Right lobe of liver (tissue), 6 donors: Measurements from ENCODE around the gene MSL3. TPM values are rescaled to one million over a fixed set of nuclear protein-coding genes. Genes with fewer than 3 reads are reported as not detected.

Experiments
- ATAC-seq, 4 donors: fragments of 200-7000 bp; cut with Tn5 transposase; one replicate each; pipeline ENCODE4 v1.9.1; 2020; ENCODE audit warnings: mild to moderate bottlenecking in 4 of 4, moderate library complexity in 4 of 4
- DNase-seq, 3 donors: peaks; one replicate each; pipeline ENCODE4 v3.0.0-alpha.2; 2020
- H3K27ac ChIP-seq, 3 donors: fragments of 200-600 bp; one replicate each; pipeline ENCODE4 v1.8.0; 2022
- H3K27me3 ChIP-seq, 2 donors: fragments of 200-600 bp; one replicate each; pipeline ENCODE4 v1.8.0; 2022
- H3K36me3 ChIP-seq, 4 donors: fragments of 200-600 bp; sonication (generic) in 1 of 4; one replicate each; pipeline versions ENCODE4 v1.5.1 to v1.8.0; 2017 to 2022; ENCODE audit warnings: control low read depth in 1 of 4
- H3K4me1 ChIP-seq, 4 donors: fragments of 200-600 bp; sonication (generic) in 1 of 4; one replicate each; pipeline versions ENCODE4 v1.5.1 to v1.8.0; 2017 to 2022; ENCODE audit warnings: control low read depth in 1 of 4
- H3K4me3 ChIP-seq, 3 donors: fragments of 200-600 bp; one replicate each; pipeline ENCODE4 v1.8.0; 2022
- H3K9me3 ChIP-seq, 4 donors: fragments of 200-600 bp; sonication (generic) in 1 of 4; one replicate each; pipeline versions ENCODE4 v1.5.1 to v1.8.0; 2017 to 2022; ENCODE audit warnings: control low read depth in 1 of 4
- POLR2A ChIP-seq: fragments of 450-650 bp; IDR thresholded peaks from one replicate; pipeline ENCODE4 v1.6.1; 2017; ENCODE audit warnings: antibody characterized with exemption, mild to moderate bottlenecking
- WGBS: methylation state at CpG from one replicate; pipeline ENCODE4 v1.1.6; 2018; ENCODE audit warnings: low coverage, low lambda C conversion rate; ENCODE audit not compliant: insufficient coverage; ENCODE audit errors: missing lambda C conversion rate; 5-methylcytosine and 5-hydroxymethylcytosine counted together
- intact Hi-C, 2 donors: fragments of 100-400 bp; cut with DNase I; formaldehyde crosslinking; loops; one replicate each; pipeline versions ENCODE4 v1.11.2 to v1.14.1; 2022
- total RNA-seq, 6 experiments: library from RNA; depleted of rRNA in 2 of 6; stranded (reverse); fragments of >200 nt in 2 of 6; fragmentation: NEBNext Ultra II Directional in 3 of 6; extraction: Animal tissue kit (Norgen Biotek cat#: 25700) in 3 of 6; gene quantifications; one replicate each; pipeline versions ENCODE4 v1.1.0 to v1.2.4, GENCODE V29; 2016 to 2023
- TF ChIP-seq, protein P1 (sequence below), 4 donors: fragments of 200-600 bp in 3 of 4; fragments of 450-650 bp in 1 of 4; IDR thresholded peaks; one replicate each; pipeline versions ENCODE4 v1.5.1 to v1.8.0; 2016 to 2022; ENCODE audit warnings: antibody characterized with exemption in 4 of 4, mild to moderate bottlenecking in 2 of 4
- donor health status: DM: no; HTN: yes; CAD: no.
- donor health status: DM: no; HTN: no; CAD: no.
- donor health status: DM: no; HTN: no; CAD: no.
- donor health status: DM: no; HTN: yes; CAD: no.
- donor health status: DM: no; HTN: yes; CAD: no.

MSL3 gene
- total RNA-seq, 6 experiments from 2014 or later = 6.4 to 15.7 (median 12.0) TPM

GRCh38 chrX:11792461-11793421, 34.7 kb downstream of the MSL3 start:
- TF ChIP-seq, protein P1, sequence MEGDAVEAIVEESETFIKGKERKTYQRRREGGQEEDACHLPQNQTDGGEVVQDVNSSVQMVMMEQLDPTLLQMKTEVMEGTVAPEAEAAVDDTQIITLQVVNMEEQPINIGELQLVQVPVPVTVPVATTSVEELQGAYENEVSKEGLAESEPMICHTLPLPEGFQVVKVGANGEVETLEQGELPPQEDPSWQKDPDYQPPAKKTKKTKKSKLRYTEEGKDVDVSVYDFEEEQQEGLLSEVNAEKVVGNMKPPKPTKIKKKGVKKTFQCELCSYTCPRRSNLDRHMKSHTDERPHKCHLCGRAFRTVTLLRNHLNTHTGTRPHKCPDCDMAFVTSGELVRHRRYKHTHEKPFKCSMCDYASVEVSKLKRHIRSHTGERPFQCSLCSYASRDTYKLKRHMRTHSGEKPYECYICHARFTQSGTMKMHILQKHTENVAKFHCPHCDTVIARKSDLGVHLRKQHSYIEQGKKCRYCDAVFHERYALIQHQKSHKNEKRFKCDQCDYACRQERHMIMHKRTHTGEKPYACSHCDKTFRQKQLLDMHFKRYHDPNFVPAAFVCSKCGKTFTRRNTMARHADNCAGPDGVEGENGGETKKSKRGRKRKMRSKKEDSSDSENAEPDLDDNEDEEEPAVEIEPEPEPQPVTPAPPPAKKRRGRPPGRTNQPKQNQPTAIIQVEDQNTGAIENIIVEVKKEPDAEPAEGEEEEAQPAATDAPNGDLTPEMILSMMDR (IDR thresholded peaks at IDR 0.05) = no peak
- TF ChIP-seq POLR2A = no peak
- Histone ChIP-seq H3K9me3 (no peaks in the 10 kb centered on the region), H3K27ac (no peak overlapping the region), H3K27me3 (no peaks in the 10 kb centered on the region), H3K4me3 (no peak overlapping the region), H3K36me3 (no peaks in the 10 kb centered on the region), H3K4me1 (no peaks in the 10 kb centered on the region)
- intact Hi-C loops = no loop called here
- ATAC-seq (no peak), DNase-seq (no peak)
- WGBS = 43% methylated on average over 8 of the region's 8 CpGs

DNA sequence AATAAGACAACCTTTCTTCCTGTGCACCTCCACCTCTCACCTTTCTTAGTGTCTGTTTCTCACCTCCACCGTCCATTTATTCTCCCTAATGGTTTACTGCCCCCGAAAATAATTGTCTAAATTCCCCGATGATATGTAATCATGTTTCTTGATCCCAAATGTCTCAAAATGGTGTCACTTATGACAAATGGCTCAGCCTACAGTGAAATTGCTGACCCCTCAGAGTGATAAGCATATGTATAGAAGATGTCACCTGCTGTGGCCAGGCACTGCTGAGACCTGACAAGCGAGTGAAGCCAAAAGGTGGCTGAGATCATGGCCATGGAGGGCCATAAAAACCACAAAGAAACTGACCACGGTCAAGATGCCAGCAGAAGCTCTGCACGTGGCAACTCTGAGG, 35.7 kb downstream of the MSL3 start:
- Histone ChIP-seq H3K36me3 (no peaks in the 10 kb centered on the region), H3K4me1 (no peaks in the 10 kb centered on the region), H3K9me3 (no peaks in the 10 kb centered on the region), H3K27me3 (no peaks in the 10 kb centered on the region), H3K4me3 (no peak overlapping the region), H3K27ac (no peak overlapping the region)
- TF ChIP-seq POLR2A = no peak
- TF ChIP-seq, protein P1 (IDR thresholded peaks at IDR 0.05) = no peak
- ATAC-seq = no peak
- WGBS = 46% methylated on average over 6 of the region's 6 CpGs
- no peak for DNase-seq
- intact Hi-C loops = no loop called here

DNA sequence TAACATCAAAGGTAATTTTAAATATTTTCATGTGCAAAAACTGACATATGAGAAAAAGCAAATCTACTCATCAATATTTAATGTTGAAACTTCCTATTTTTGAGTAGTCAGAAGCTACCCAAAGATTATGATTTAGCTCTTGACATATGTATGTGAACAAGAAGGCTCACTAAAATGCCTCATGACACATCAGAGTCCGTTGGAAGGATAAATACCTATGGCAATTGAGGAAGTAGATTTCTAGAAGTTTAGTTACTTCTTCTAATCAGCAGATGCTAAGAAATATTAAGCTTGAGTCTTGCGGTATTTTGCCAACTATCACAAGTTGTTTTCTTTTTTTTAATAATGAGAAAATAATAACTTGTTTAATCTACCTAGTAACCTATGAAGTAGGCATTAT, 55.3 kb downstream of the MSL3 start:
- no peak overlapping the region for H3K4me3 ChIP-seq
- intact Hi-C loops = no loop called here
- no peaks in the 10 kb centered on the region for H3K27me3 ChIP-seq
- TF ChIP-seq, protein P1 (IDR thresholded peaks at IDR 0.05) = no peak
- no peak for TF ChIP-seq POLR2A
- no peak overlapping the region for H3K27ac ChIP-seq
- H3K4me1 ChIP-seq = no peaks in the 10 kb centered on the region
- 33% methylated on average over 2 of the region's 2 CpGs for WGBS
- DNase-seq (no peak), ATAC-seq (no peak)
- H3K36me3 ChIP-seq = no peaks in the 10 kb centered on the region
- H3K9me3 ChIP-seq = no peaks in the 10 kb centered on the region

Other genes with a start within 250 kb of the MSL3 start
- 1 to 10 TPM in 1 of 6 experiments, under 1 TPM in 5; 0.38 to 1.2 (median 0.78) TPM for gene ARHGAP6, start 92.3 kb upstream of the MSL3 start, total RNA-seq